HK-2 (cell line): ENCODE data around the gene OR2K2.
"Not testable (repeated sequence)": the region's sequence is repeated elsewhere in the genome, so short reads cannot be mapped to it uniquely, and the experiment has no call there.

ENCODE experiments used
- DNase-seq: peaks from one replicate; pipeline ENCODE4 v3.0.0-alpha.2; 2018; ENCODE audit not compliant: unreplicated experiment

The OR2K2 gene

GRCh38 chr9:111330124-111330523, at the start of gene OR2K2:
OR2K2 (minus strand) TSS chr9:111330224; CDS start chr9:111328433, 1,791 bp downstream.
- no peak for DNase-seq

GRCh38 chr9:111375817-111376564, 46.0 kb upstream of the OR2K2 start:
- no peak for DNase-seq

- DNase-seq: no peak
Measured at GRCh38 chr9:111375062-111375461, 45.0 kb upstream of the OR2K2 start.

- DNase-seq: no peak
Measured at GRCh38 chr9:111372297-111372696, 42.3 kb upstream of the OR2K2 start.

GRCh38 chr9:111366978-111367377, 37.0 kb upstream of the OR2K2 start:
- no peak for DNase-seq

GRCh38 chr9:111362526-111362925, 32.5 kb upstream of the OR2K2 start:
- DNase-seq: no peak

- no peak for DNase-seq
Measured at GRCh38 chr9:111360881-111361280, 30.9 kb upstream of the OR2K2 start.

- no peak for DNase-seq
Measured at GRCh38 chr9:111356481-111357244, 26.6 kb upstream of the OR2K2 start.

GRCh38 chr9:111352545-111352944, 22.5 kb upstream of the OR2K2 start:
- DNase-seq: no peak

- DNase-seq: no peak
Measured at GRCh38 chr9:111350556-111350955, 20.5 kb upstream of the OR2K2 start.

GRCh38 chr9:111349766-111350165, 19.7 kb upstream of the OR2K2 start:
- no peak for DNase-seq

GRCh38 chr9:111348821-111349271, 18.8 kb upstream of the OR2K2 start:
- DNase-seq: no peak

GRCh38 chr9:111334318-111334863, 4.4 kb upstream of the OR2K2 start:
- DNase-seq: not testable (repeated sequence)

GRCh38 chr9:111320631-111321030, 9.4 kb downstream of the OR2K2 start:
- DNase-seq: no peak

GRCh38 chr9:111316796-111317195, 13.2 kb downstream of the OR2K2 start:
- DNase-seq: no peak

GRCh38 chr9:111305914-111306313, 24.1 kb downstream of the OR2K2 start:
- no peak for DNase-seq

GRCh38 chr9:111304000-111304399, 26.0 kb downstream of the OR2K2 start:
- DNase-seq: not testable (repeated sequence)

GRCh38 chr9:111301195-111301594, 28.8 kb downstream of the OR2K2 start:
- no peak for DNase-seq

GRCh38 chr9:111300140-111300735, 29.8 kb downstream of the OR2K2 start:
- no peak for DNase-seq

- DNase-seq: not testable (repeated sequence)
Measured at GRCh38 chr9:111299599-111299966, 30.4 kb downstream of the OR2K2 start.

GRCh38 chr9:111298731-111299598, 31.1 kb downstream of the OR2K2 start:
- no peak for DNase-seq
